Measurements from ENCODE around the gene IQGAP1.

DNA sequence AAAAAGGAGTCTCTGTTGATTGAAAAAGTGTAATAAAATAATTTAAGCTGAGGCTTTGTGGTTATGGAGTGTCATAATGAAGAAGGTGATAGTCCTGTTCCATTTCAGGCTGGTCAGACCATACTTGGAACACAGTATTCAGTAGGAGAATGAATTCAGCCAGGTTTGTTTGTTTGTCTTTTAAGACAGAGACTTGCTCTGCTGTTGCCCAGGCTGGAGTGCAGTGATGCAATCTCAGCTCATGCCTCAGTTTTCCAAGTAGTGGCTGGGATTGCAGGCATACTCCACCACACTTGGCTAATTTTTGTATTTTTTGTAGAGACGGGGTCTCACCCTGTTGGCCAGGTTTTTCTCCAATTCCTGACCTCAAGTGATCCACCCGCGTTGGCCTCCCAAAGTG lies 33.5 kb downstream of the IQGAP1 start:
- TF ChIP-seq, protein P1, sequence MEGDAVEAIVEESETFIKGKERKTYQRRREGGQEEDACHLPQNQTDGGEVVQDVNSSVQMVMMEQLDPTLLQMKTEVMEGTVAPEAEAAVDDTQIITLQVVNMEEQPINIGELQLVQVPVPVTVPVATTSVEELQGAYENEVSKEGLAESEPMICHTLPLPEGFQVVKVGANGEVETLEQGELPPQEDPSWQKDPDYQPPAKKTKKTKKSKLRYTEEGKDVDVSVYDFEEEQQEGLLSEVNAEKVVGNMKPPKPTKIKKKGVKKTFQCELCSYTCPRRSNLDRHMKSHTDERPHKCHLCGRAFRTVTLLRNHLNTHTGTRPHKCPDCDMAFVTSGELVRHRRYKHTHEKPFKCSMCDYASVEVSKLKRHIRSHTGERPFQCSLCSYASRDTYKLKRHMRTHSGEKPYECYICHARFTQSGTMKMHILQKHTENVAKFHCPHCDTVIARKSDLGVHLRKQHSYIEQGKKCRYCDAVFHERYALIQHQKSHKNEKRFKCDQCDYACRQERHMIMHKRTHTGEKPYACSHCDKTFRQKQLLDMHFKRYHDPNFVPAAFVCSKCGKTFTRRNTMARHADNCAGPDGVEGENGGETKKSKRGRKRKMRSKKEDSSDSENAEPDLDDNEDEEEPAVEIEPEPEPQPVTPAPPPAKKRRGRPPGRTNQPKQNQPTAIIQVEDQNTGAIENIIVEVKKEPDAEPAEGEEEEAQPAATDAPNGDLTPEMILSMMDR (conservative IDR thresholded peaks at IDR 0.05), result no peak
- TF ChIP-seq ZFX (IDR thresholded peaks at IDR 0.05), result no peak

All from C4-2B (cell line).